ENCODE results near the gene FCAMR.

FCAMR gene

DNA sequence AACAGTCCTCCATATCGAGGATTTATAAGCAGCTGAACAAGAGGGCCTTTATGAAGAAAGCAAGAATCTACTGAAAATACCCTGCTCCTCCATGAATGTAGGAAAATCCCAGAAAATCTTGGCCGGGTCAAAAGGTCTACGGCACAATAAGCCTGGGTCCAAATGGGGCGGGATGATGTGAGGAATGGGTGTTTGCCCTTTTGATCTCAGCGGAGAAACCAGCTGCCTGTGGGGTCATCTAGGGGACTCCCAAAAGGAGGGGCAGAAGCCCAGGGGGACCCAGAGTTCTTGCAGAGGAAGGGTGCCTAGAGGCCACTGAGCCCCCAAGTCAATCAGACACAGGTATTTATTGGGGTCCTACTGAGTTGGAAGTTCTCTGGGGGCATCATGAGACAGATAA is 12.6 kb downstream of the FCAMR start:
- no peak for DNase-seq (ENCODE audit: low spot score)

GRCh38 chr1:206955476-206956451 is 14.5 kb downstream of the FCAMR start:
- DNase-seq (ENCODE audit: low spot score), result no peak

DNA sequence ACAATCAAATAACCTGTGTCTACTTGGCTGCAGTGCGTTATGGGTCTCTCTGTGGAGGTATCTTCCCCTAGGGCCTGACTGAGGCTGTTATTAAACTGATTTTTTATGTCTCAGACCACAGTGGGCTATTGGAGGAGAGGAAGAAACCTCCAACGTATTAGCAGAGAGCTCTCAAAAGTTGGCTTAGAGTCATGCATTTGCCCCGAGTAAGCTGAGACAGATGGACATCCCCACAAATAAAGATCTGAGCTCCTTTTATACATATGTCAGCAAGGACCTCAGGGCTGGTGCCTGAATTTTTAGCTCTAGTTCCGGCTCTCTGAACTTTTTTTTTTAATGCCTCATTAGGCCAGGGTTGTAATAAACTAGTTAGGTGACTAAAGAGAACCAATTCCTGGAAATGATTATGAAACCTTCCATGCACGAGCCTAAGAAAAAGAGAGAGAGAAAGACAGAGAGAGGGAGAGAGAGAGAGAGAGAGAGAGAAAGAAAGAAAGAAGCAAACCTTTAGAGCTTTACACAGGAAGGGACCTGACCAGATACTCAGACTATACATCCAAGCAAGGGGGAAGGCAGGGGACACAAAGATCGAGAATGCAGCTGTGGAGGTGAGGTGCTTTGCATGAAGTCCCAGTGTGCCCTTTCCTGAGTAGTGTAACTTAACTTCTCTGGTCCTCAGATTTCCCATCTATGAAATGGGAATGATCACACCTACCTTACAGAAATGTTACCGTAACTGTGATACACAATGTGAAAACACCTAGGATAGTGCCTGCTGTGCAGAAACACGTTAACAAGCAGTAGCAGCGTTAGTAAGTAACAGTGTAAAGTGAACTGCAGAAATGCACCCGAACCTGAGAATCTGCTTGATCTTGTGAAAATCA is 15.6 kb downstream of the FCAMR start:
- no peak for DNase-seq (ENCODE audit: low spot score)

DNA sequence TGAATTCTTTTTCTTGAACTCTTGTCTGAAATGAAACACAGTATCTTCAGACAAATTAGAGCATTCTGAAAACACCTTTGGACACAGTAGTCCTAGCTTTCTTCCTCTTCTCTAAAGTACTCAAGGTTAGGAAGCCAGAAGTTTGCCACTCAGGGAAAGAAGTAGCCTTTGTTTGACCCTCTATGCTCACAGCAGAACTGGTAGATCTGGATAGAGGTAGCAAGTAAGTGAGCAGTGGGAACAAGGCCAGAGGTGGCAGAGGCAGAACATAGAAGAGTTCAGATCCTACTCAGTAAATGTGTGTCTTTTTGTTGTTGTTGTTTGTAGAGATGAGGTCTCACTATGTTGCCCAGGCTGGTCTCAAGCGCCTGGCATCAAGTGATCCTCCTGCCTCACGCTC is 16.6 kb downstream of the FCAMR start:
- no peak for DNase-seq (ENCODE audit: low spot score)

- no peak for DNase-seq (ENCODE audit: low spot score)
Measured at GRCh38 chr1:206953126-206953525, 17.1 kb downstream of the FCAMR start.

DNA sequence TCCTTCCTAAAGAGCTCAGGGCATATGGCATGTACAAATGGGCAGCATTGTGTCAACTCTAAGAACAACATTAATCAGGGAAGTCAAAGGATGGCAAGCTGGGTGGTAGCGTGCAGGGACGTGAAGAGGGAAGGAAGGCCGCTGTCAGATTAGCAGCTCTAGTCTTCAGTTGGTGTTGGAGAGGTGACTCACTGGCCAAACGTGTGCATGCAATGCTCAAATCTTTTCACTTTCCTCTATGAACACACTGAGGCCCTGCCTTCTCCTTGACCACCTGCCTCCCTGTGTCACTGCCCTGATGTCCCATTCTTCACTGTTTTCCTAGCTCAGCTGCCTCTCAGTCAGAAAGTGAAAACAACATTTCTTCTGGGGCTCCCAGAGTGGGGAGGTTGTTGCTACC is 18.1 kb downstream of the FCAMR start:
- DNase-seq (ENCODE audit: low spot score), result no peak

DNA sequence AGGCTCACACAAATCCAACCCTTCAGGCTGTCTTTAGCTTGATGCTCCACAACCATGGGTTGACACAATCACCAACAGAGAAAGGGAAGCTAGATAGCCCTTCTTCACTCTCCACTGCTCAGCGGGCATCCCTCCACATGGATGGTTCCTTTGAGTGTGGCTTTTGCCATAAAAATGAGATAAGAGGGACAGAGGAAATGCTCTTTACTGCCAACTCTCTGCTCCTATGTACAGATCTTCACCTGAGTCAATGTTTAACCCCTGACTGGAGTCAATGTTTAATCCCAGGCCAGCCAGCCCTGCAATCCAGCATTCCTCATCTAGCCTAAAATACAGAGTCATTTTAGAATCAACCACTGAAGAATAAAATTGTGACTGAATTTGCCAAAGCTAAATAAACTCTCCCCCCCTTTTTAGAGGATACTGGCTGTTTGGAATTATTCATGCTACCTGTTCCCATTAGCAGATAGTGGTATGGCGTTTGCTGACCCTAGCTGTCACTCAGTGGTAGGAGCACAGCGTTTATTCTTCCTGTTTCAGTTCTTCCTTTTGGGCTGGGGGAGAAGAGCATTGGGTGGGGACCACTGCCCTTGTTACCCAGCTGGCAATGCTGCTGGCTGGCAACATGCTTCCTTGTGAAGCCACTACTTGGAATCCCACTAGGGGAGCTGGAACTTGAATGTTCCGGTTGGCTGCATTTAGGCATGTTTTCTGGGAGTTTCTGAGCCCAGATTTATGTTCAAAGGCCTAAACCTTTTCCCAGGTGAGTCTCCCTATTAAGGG is 18.8 kb downstream of the FCAMR start:
- no peak for DNase-seq (ENCODE audit: low spot score)

DNA sequence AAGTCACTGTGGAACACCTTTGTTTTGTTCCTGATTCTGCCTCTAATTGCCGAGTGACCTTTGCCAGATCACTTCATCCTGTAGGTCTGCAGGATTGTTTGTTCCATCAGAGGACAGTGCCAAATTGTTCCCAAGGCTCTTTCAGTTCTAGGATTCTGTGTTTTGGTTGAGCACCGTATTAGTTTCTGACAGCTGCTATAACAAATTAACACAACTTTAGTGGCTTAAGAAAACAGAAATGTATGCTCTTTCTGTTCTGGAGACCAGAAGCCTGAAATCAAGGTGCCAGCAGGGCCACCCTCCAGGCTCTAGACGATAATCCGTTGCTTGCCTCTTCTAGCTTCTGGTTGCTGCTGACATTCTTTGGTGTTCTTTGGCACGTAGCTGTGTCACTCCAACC is 20.6 kb downstream of the FCAMR start:
- DNase-seq (ENCODE audit: low spot score), result no peak

- peak; percentile 53 for DNase-seq (ENCODE audit: low spot score)
Measured at GRCh38 chr1:206949208-206949607, 21.1 kb downstream of the FCAMR start.

DNA sequence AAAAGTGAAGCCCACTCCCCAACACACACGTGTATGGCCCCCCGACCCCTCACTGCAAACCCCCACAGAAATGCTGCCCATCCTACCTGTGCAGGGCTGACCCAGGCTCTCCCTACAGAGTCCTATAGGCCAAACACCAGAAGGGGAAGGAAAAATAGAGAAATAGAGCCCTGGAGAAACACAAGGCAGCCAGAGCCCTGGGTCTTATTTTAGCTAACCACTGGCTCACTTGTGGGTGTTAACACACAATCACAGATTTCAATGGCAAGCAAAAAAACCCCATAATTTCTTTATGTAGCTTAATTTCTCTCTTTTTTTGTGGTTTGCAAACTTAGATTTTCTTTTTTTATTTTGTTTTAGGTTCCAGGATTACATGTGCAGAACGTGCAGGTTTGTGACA is 23.0 kb downstream of the FCAMR start:
- DNase-seq (ENCODE audit: low spot score), result peak; percentile 15

DNA sequence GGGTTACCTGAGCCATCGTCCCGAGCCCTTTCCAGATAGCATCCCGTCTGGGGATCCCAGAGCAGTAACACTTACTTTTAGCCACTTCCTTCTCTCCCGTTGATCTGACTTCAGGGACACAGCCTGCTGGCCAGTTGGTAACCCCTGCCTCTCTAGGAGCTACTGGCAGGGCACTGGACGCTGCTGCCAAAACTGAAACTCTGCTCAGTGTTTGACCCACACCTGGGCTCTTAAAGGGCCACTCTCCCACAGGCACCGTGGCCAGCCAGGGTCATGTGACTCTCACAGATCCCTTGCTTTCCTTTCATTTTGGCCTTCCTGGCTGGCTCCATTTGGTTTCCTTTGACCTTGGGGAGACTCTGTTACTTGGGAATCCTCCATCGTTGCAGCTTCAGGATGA is 24.0 kb downstream of the FCAMR start, which contains the start of gene PIGR:
TSS of gene PIGR (minus strand) at position 206 of the 400 bp plus-strand sequence. CDS start 5,935 bp downstream, outside the sequence.
- no peak for DNase-seq (ENCODE audit: low spot score)

GRCh38 chr1:206945779-206946178 is 24.5 kb downstream of the FCAMR start:
- no peak for DNase-seq (ENCODE audit: low spot score)

GRCh38 chr1:206944703-206945102 is 25.6 kb downstream of the FCAMR start:
- DNase-seq (ENCODE audit: low spot score), result no peak

DNA sequence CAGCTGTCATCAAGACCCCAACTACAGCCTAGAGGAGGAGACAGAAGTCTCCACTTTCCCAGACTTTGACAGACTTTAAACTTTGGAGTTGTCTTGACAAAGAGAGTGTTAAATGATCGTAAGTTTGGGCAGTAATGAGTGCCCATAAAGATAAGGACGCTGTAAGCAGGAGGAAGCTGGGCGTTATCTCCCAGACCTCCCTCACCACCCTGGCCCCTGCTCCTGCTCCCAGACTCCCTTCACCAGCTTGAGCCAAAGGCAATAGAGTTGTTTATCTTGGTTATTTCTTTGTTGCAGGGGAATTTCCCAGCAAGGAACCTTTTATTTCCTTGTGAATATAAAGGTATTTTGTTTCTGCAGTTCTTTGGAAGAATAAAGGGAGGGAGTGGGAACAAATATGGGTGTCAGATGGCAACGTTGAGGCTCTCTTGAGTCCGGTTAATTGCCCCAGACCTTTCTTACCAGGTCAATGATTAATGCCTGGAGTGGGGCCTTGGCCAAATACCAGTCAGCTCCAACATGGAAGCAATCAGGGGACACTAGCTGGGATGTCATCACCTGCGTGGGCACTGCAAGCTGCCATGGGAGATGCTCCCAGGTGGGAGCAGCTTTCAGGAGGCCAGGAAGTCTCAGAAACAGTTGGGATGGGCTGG is 28.4 kb downstream of the FCAMR start:
- DNase-seq (ENCODE audit: low spot score), result no peak

GRCh38 chr1:206940588-206940936 is 29.7 kb downstream of the FCAMR start:
- no peak for DNase-seq (ENCODE audit: low spot score)

GRCh38 chr1:206939841-206940587 is 30.2 kb downstream of the FCAMR start:
- DNase-seq (ENCODE audit: low spot score), result no peak

- DNase-seq (ENCODE audit: low spot score), result no peak
Measured at GRCh38 chr1:206939131-206939530, 31.1 kb downstream of the FCAMR start.

- peak; percentile 15 for DNase-seq (ENCODE audit: low spot score)
Measured at GRCh38 chr1:206937425-206937824, 32.8 kb downstream of the FCAMR start.

DNA sequence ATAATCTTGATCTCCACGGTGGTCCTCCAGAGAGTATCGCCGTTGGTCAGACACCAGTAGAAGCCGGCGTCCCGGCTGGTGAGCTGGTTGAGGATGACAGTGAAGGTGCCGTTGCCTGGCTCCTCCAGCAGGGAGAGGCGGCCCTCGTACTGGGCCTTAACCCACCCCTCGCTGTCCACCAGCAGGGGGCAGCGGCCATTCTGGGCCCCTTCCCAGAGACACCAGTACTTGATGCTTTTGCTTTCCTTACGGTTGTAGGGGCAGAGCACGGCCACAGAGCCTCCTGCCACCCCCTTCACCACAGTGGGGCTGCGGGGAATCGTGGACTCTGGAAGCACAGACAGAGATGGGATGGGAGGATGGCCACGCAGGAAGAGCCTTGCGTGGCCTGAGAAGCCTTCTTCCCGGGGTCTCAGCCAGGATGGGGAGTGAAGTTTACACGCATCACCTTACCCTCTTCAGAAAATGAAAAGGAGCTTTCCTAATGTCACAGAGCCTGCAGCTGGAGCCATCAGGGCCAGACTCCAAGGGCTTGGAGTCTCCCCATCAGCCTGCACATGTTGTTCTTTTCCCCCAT is 34.7 kb downstream of the FCAMR start:
- no peak for DNase-seq (ENCODE audit: low spot score)

DNA sequence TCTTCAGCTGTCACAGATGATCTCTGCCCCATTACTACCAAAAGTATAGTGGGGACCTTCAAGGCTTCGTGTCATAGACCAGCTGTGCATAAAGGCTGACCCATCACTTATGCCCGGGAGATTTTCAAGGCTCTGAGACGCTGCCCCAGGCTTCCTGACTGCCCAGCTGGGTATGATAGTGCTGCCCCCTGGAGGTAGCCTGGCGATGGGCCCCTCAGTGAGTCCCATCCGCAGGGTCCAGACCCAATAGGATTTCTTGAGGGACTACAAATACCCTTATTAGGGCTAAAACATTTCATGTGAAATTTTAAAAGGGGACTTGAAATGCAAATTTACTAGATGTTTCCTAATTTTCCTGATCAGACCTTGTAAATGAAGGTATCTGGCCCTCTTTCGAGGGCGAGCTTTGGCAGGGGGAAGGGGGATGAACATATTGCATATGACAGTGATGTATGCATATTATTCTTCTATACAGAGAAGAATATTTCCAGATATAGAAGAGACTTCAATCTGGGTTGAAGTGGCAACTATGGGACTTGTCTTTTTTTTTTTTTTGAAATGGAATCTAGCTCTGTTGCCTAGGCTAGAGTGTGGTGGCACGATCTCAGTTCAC is 36.8 kb downstream of the FCAMR start:
- DNase-seq (ENCODE audit: low spot score), result no peak
